Iris pigment epithelial cell (primary cell): ENCODE measurements around the gene NEMF.
"Not testable (repeated sequence)": the region's sequence is repeated elsewhere in the genome, so short reads cannot be mapped to it uniquely, and the experiment has no call there.

Experiments used
- DNase-seq: peaks from one replicate; pipeline ENCODE4 v3.0.0-alpha.2; 2011; ENCODE audit warnings: low read depth

Gene NEMF

DNA sequence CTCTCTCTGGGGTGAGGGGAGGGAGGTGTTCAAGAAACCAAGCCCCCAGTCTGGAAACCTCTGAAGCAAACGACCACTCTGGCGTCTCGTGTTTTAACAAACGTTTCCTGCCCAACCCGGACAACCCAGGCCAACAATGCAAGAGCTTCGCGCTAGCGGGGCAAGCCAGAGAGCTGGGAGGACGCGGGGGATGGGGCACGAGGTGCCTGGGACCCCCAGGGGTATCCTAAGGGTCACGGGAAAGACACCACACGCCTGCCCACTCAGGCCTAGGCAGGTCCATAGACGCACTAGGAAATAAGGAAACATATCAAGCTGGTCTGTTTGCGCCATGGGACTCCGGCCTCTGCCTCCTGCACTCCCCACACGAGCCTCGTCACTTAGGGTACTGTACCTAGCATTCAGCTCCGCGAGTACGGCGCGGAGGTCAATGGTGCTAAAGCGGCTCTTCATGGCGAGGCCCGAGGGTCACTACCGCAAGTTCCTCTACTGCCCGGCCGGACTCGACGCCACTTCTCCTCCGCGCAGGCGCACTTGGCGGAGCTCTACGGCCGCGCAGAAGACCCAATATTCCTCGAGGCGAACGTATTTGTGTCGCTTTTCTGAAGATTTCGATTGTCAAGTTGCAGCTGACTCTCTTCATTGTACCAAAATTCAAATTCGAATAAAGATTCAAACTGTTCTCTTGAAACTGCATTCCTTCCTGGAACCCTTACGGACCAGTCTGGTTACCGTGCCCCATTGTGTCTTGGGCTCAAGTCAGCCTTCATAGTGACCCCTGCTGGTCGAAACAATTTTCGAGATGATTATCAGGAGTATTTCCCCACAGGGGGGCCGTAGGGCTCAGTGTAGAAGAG, at the start of gene NEMF:
NEMF (minus strand) TSS at position 488 of the 857 bp plus-strand sequence; CDS start at position 453, 35 bp downstream.
- DNase-seq, result peak; percentile 80

DNA sequence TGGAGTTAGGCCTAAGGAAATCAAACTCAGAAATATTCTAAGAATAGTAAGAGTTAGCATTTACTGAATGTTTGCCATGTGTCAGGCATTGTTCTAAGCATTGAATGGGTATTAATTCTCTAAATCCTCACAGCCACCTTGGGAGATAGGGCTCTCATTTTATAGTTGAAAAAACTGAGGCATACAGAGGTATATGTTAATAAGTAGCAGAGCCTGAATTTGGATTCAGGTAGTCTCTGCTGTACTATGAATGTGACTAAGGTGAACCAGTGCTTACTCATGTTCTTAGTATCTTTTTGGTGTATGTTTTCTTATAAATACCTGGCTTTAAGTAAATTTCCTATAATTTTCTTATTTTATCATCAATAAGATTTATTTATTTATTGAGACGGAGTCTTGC, 48.4 kb upstream of the NEMF start:
- DNase-seq, result no peak

DNA sequence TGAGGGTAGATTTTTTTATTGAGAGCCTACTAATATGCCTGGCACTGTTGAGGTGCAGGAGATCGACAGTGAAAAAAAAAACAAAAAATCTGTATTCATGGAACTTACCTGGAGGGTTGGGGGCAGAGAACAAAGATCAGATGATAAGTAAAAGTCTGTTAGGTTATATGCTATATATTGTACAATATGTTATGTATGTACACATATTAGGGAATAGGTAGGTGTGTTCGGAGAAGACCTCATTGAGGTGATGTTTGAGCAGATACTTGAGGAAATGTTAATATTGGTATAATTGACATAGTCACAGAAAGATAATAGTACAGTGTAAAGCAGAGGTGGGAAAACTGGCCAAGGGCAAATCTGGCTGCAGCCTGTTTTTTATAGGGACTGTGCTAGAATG, 45.9 kb upstream of the NEMF start:
- DNase-seq, result no peak

- no peak for DNase-seq
Observed at GRCh38 chr14:49897965-49898364, 45.4 kb upstream of the NEMF start.

DNA sequence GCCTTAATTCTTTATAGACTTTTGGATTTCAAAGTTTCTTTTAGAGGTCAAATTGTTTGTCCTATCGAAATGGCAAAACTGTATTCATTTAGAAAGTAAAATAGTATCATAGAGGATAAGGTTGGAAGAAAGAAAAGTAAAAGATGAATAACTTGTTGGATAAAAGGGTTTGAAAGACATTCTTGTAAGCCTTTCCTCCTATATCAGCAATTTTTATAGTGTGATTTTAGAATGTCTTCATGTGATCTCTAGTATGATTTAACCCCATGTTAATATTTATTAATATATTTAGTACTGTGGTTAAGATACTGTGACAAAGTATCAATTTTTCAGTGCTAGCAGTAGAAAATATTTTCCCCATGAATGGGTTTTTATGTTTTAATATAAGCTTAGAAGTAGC, 44.8 kb upstream of the NEMF start:
- no peak for DNase-seq

- no peak for DNase-seq
Observed at GRCh38 chr14:49896966-49897365, 44.4 kb upstream of the NEMF start.

DNA sequence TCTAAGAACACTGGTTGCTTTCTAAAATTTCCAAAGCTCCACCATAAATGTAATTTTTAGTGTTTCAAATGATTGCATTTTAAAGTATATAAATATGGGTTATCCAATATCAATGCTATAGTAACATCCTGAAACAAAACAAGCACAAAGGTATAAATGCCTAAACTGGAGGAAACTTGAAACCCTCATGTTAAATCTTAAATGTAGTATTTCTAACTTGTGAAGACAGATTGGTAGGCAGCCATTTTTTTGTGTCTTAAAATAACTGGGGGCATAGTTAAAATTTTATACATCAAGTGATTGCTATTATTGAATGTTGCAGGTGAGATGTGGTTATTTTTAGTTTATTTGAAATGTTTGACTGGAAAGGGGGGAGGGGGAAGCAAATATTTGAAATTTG, 43.7 kb upstream of the NEMF start:
- DNase-seq, result not testable (repeated sequence)

GRCh38 chr14:49895480-49895879, 42.9 kb upstream of the NEMF start:
- DNase-seq, result peak; percentile 31

DNA sequence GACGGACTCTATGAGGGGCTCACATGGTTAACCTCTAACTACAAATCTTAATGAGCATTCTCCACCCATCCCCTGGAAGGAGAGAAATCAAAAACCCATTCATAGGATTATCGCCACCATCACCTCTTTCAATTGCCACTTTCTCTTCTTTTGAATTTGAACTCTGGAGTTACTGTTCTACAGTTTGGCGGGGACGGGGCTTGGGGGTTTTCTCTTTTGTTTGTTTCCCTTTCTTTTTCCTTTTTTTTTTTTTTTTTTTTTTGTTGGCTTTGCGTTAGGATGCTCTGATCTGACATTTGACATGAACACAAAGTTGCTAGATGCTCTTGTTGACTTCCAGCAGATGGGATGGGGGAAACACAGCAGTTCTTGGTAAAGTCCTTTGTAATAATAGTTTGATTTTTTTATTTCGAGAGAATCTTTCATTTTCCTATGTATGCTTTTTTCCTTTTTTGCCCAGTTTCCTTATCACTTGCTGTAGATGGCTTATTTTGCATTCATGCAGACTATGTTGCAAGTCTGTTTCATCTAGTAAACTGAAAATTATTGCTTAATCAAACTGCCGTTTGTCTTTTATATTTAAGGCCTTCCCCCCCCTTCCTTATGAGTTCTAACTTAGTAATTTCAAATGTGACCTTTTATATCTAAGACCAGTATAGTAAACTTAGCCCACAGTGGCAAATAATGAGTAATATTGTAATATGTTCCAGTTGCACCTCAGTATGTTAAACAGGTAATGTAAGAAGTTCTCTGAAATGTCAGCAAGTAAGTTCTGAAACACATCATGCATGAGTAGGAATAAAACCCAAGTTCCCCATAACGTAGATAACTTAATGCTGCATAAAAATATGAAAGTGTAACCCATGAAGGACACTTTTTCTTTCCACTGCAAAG, 41.9 kb upstream of the NEMF start:
- not testable (repeated sequence) for DNase-seq

DNA sequence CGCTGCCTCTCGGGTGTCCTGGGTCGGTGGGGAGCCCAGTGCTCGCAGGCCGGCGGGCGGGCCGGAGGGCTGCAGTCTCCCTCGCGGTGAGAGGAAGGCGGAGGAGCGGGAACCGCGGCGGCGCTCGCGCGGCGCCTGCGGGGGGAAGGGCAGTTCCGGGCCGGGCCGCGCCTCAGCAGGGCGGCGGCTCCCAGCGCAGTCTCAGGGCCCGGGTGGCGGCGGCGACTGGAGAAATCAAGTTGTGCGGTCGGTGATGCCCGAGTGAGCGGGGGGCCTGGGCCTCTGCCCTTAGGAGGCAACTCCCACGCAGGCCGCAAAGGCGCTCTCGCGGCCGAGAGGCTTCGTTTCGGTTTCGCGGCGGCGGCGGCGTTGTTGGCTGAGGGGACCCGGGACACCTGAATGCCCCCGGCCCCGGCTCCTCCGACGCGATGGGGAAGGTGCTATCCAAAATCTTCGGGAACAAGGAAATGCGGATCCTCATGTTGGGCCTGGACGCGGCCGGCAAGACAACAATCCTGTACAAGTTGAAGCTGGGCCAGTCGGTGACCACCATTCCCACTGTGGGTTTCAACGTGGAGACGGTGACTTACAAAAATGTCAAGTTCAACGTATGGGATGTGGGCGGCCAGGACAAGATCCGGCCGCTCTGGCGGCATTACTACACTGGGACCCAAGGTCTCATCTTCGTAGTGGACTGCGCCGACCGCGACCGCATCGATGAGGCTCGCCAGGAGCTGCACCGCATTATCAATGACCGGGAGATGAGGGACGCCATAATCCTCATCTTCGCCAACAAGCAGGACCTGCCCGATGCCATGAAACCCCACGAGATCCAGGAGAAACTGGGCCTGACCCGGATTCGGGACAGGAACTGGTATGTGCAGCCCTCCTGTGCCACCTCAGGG, 41.0 kb upstream of the NEMF start:
- DNase-seq, result peak; percentile 59

DNA sequence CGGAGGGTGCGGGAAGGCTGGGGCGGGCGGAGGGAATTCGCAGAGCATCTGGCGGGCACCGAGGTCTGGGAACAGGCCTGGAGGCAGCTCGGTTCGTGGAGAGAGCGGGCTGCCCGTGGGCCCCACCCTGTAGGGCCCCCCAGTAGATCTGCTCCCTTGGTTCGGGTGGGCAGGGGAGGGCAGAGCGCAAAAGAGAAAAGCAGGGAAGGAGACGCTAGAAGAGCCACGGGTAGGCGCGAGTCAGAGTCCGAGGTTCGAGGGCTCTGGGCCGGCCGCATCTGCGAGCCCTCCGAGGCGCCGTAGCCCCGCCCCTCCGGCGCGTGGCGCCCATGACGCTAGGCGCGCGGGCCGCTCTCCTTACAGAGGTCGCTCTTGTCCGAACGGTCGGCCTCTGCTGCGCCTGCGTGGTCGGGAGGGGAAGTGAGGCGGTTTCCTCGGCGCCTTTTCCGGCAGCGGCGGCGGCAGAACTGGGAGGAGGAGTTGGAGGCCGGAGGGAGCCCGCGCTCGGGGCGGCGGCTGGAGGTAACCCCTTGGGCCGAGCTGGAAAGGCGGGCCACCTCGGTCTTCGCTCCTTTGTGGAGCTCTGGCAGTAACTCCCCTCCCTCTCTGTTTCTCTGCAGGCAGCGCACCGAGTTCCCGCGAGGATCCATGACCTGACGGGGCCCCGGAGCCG, 40.2 kb upstream of the NEMF start, which contains the start of gene ARF6:
ARF6 (plus strand) TSS at position 447 of the 673 bp plus-strand sequence. CDS start 655 bp downstream, outside the sequence.
- peak; percentile 97 for DNase-seq

DNA sequence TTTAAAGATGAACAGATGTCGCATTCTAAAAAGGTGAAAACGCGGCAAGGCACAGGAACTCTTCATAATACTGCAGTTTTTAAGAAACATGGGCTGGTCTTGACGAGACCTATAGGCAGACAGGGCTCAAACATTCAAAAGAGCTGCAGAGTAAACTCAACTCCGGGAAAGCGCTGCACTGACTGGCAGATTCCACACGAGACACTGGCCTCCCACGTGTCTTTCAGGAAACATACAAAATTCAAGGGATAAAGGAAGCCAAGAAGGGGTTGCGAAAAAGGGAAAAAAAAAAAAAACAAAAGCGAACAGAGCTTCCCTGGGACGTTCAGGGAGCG, 39.7 kb upstream of the NEMF start:
- DNase-seq, result peak; percentile 93

DNA sequence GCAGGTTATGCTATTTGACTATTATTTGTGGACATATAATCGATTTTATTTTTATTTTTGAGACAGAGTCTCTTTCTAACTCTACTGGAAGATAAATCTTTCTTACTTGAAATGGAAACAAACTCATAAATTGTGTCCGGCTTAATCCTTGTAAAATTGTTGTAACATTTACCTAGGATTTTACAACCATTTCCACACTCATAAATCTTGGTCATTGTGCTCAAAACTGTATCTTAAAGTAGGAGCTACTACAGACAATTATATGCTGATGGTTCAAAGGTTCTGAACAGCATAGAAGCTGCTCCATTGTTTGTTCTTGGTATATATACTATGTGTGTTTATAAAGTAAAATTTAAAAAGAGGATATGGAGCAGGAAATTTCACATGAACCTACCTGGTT, 35.7 kb upstream of the NEMF start:
- DNase-seq, result no peak

DNA sequence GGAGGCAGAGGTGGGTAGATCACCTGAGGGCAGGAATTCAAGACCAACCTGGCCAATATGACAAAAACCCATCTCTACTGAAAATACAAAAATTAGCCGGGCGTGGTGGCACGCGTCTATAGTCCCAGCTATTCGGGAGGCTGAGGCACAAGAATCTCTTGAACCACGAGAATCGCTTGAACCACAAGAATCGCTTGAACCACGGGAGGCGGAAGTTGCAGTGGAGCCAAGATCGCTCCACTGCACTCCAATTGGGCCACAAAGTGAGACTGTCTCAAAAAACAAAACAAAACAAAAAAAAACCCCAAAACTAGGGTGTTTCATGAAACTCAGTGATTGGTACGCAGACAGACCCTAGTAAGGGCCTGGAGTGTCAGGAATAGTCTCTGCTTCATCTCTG, 33.9 kb upstream of the NEMF start:
- no peak for DNase-seq

GRCh38 chr14:49882826-49883694, 30.5 kb upstream of the NEMF start:
- DNase-seq, result peak; percentile 73

- DNase-seq, result peak; percentile 22
Observed at GRCh38 chr14:49881350-49882001, 28.9 kb upstream of the NEMF start.

DNA sequence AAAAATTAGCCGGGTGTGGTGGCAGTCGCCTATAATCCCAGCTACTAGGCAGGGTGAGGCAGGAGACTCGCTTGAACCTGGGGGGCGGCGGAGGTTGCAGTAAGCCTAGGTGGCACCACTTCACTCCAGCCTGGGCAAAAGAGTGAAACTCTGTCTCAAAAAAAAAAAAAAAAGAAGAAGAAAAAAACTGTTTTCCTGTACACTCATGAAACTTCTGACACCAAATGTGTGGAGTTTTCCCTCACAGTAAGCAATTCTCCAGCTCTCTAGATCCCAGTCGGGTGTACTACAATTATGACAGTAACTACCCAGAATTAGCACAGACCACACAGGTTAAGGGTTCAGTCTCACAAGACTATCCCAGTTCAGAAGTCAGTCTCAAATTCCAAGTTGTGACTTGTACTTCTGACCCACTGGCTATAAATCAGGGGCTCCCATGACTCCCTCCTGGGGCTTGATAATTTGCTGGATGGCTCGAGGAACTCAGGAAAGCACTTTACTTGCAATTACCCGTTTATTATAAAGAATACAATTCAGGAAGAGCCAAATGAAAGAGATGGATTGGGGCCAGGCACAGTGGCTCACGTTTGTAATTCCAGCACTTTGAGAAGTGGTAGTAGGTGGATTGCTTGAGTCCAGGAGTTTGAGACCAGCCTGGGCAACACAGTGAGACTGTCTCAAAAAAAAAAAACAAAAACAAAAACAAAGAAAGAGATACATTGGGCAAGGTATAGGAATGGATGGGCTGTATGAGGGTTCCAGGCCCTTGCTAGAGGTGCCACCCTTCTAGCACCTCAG, 27.9 kb upstream of the NEMF start:
- DNase-seq, result peak; percentile 18

- DNase-seq, result peak; percentile 68
Observed at GRCh38 chr14:49879646-49880204, 27.1 kb upstream of the NEMF start.
